Endothelial cell of umbilical vein (primary cell): ENCODE measurements around the gene C1R. TPM values are rescaled to one million over a fixed set of nuclear protein-coding genes. Genes with fewer than 3 reads are reported as not detected.

Experiments
- BruUV-seq: library from RNA; stranded (reverse); fragments of 400-500 nt; replicated peaks from 2 replicates; lab custom pipeline; 2021; lab: Mats Ljungman, UMichigan
- CTCF ChIA-PET: fragments of 300-600, 350-600 bp; sonication (Branson Sonifier 250); formaldehyde crosslinking; loops from one replicate; lab custom pipeline; 2021; ENCODE audit warnings: antibody characterized with exemption, inconsistent platforms; lab: Charles Lee
- POLR2A ChIA-PET: fragments of 300-600, 350-600 bp; sonication (Branson Sonifier 250); formaldehyde crosslinking; loops from one replicate; lab custom pipeline; 2021; ENCODE audit warnings: antibody characterized with exemption, inconsistent platforms; lab: Charles Lee
- DNase-seq: peaks from one replicate; pipeline ENCODE4 v3.0.0-alpha.2; 2011; ENCODE audit warnings: low read depth, low spot score
- FAIRE-seq: peaks from 2 replicates; lab custom pipeline; 2011; peaks lifted over from hg19 to GRCh38; lab: Jason Lieb, UNC
- H2AFZ ChIP-seq: 2 replicates; pipeline ENCODE4 v1.6.0; 2012; ENCODE audit warnings: low read depth, low read length, control low read depth, inconsistent platforms
- H3K27ac ChIP-seq: 2 replicates; pipeline ENCODE4 v1.5.1; 2011; ENCODE audit warnings: low read depth, mild to moderate bottlenecking, control low read depth, low read length, moderate library complexity; ENCODE audit not compliant: insufficient read depth
- H3K27me3 ChIP-seq, 2 experiments: 2 replicates each; pipeline versions ENCODE4 v1.6.0 to v1.6.1; 2011; ENCODE audit warnings: low read length in 2 of 2, mixed read lengths in 1 of 2; ENCODE audit not compliant: control insufficient read depth in 2 of 2, insufficient read depth in 2 of 2
- H3K36me3 ChIP-seq, 2 experiments: 2 replicates in 1 of 2; 3 replicates in 1 of 2; pipeline ENCODE4 v1.5.1; 2011; ENCODE audit warnings: low read length in 2 of 2, mild to moderate bottlenecking in 1 of 2, moderate library complexity in 1 of 2; ENCODE audit not compliant: control insufficient read depth in 2 of 2, insufficient read depth in 2 of 2; ENCODE audit errors: extremely low read depth in 1 of 2
- H3K4me1 ChIP-seq: 3 replicates; pipeline ENCODE4 v1.5.1; 2011; ENCODE audit warnings: mild to moderate bottlenecking, low read length; ENCODE audit not compliant: control insufficient read depth, insufficient read depth; ENCODE audit errors: extremely low read depth
- H3K4me2 ChIP-seq: 2 replicates; pipeline ENCODE4 v1.6.1; 2011; ENCODE audit warnings: low read length, control low read depth, mixed read lengths; ENCODE audit not compliant: insufficient read depth
- H3K4me3 ChIP-seq, 3 experiments: fragments of 200-600 bp in 1 of 3; sonication (generic), shearing (Covaris generic) in 1 of 3; replicated peaks in 1 of 3; 2 replicates each; pipeline ENCODE4 v1.5.1; 2011 to 2016; ENCODE audit warnings: control low read depth in 3 of 3, low read length in 3 of 3, mild to moderate bottlenecking in 2 of 3, inconsistent platforms in 1 of 3, low read depth in 1 of 3, moderate library complexity in 1 of 3; ENCODE audit not compliant: insufficient read depth in 1 of 3
- H3K79me2 ChIP-seq: 2 replicates; pipeline ENCODE4 v1.6.0; 2012; ENCODE audit warnings: low read length, inconsistent platforms; ENCODE audit not compliant: control insufficient read depth, insufficient read depth
- H3K9ac ChIP-seq: replicated peaks from 2 replicates; pipeline ENCODE3; 2011; ENCODE audit warnings: low read length, control low read depth; ENCODE audit not compliant: insufficient read depth; ENCODE audit errors: extremely low read depth
- H3K9me1 ChIP-seq: replicated peaks from 3 replicates; pipeline ENCODE4 v1.6.0; 2011; ENCODE audit warnings: mild to moderate bottlenecking, low read length; ENCODE audit not compliant: control insufficient read depth, insufficient read depth; ENCODE audit errors: extremely low read depth
- H3K9me3 ChIP-seq: replicated peaks from 2 replicates; pipeline ENCODE4 v1.5.1; 2012; ENCODE audit warnings: low read length, inconsistent platforms; ENCODE audit not compliant: control insufficient read depth, insufficient read depth
- H4K20me1 ChIP-seq: replicated peaks from 2 replicates; pipeline ENCODE3; 2011; ENCODE audit warnings: mild to moderate bottlenecking, low read length; ENCODE audit not compliant: control insufficient read depth, insufficient read depth; ENCODE audit errors: extremely low read depth
- GATA2 ChIP-seq: IDR thresholded peaks from 2 replicates; pipeline ENCODE4 v1.7.0; 2011; ENCODE audit warnings: low read depth, mild to moderate bottlenecking, moderate library complexity, mixed read lengths, low read length; ENCODE audit not compliant: insufficient read length, insufficient read depth
- JUN ChIP-seq: IDR thresholded peaks from 2 replicates; pipeline ENCODE4 v1.6.1; 2011; ENCODE audit warnings: borderline replicate concordance, low read depth; ENCODE audit not compliant: insufficient read length, insufficient read depth
- MYC ChIP-seq: IDR thresholded peaks from one replicate; pipeline ENCODE4 v1.6.1; 2011; ENCODE audit warnings: mild to moderate bottlenecking, low read depth, low read length
- POLR2A ChIP-seq: IDR thresholded peaks from 2 replicates; pipeline ENCODE4 v1.6.1; 2012; ENCODE audit warnings: low read depth, mild to moderate bottlenecking, control low read depth, low read length
- POLR2AphosphoS5 ChIP-seq: IDR thresholded peaks from 2 replicates; pipeline ENCODE4 v1.6.1; 2012; ENCODE audit warnings: low read depth, mild to moderate bottlenecking, control low read depth, low read length, moderate library complexity; ENCODE audit not compliant: insufficient read depth
- dilution Hi-C: fragments of 300-500 bp; cut with MboI; formaldehyde crosslinking; loops from one replicate; pipeline ENCODE4 v1.15.0; 2019; ENCODE audit warnings: low sequenced_read_pairs; ENCODE audit not compliant: extremely low pct_ligation_motif_present
- intact Hi-C: fragments of 100-400 bp; cut with micrococcal nuclease; formaldehyde crosslinking; loops from one replicate; pipeline ENCODE4 v1.10.0; 2022
- polyA plus RNA-seq, 4 experiments: library from polyadenylated mRNA; depleted of rRNA in 3 of 4; stranded (reverse) in 3 of 4; unstranded in 1 of 4; fragments of >200 nt; gene quantifications; 2 replicates each; pipeline versions ENCODE4 v1.2.1 to v1.2.3, GENCODE V29; 2011 to 2012; ENCODE audit warnings: missing spikeins in 1 of 4
- total RNA-seq: library from RNA; stranded (reverse); gene quantifications from 2 replicates; pipeline ENCODE4 v1.2.3, GENCODE V29; 2021
- TF ChIP-seq, protein P1 (sequence below), 2 donors: IDR thresholded peaks; 1 replicate in 1 of 2; 2 replicates in 1 of 2; pipeline ENCODE4 v1.5.1; 2011; ENCODE audit warnings: low read length in 2 of 2, mild to moderate bottlenecking in 2 of 2, moderate library complexity in 2 of 2, control low read depth in 1 of 2, inconsistent platforms in 1 of 2, low read depth in 1 of 2; ENCODE audit not compliant: insufficient read depth in 1 of 2; ENCODE audit errors: extremely low read depth in 1 of 2

C1R gene
- total and polyA plus RNA-seq, 2 donors (not counting 3 experiments of a cell fraction or from before 2014, with no cell fraction given), result 3.6 to 5.8 TPM

DNA sequence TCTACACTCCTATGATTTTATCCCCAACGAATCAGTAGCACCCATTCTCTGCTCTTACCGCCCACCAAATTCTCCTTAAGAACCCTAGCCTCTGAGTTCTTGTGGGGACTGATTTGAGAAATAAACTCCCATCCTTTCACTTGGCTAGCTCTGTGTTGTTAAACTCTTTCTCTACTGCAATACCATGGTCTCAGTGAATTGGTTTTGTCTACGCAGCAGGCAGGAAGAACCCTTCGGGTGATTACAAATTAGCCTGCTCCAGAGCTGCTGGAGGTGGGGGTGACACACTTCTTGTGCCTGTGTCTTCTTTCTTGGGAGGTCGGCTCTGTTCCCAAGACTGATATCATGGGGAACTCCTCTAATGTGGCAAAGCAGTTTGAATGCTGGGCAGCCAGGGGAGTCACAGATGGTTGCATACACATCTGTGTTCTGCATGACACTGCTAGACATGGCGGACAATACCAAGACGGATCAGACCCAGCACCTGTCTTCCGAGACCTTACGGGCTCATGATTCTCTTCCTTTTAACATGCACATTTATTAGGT, 33.3 kb downstream of the C1R start:
- no peak overlapping the region for H3K4me3 ChIP-seq
- no peaks in the 10 kb centered on the region for H3K9me3 ChIP-seq
- H2AFZ ChIP-seq, result no peak overlapping the region
- H3K36me3 ChIP-seq, result no peaks in the 10 kb centered on the region
- no peaks in the 10 kb centered on the region for H4K20me1 ChIP-seq
- intact Hi-C loops, result no loop called here
- BruUV-seq, result no TSS peak
- H3K27me3 ChIP-seq, result peaks cover 25 to 26% of the 10 kb centered on the region in 2 experiments
- no peak overlapping the region for H3K9ac ChIP-seq
- ChIA-PET POLR2A (no interaction called here), CTCF (interaction anchor here (0.6 to 4.3 kb wide), 2 partner anchors 50 to 182 kb away, joined by 3 to 21 read pairs; partner anchors contain the start of gene C1RL)
- H3K79me2 ChIP-seq, result no peaks in the 10 kb centered on the region
- DNase-seq (no peak), FAIRE-seq (no peak)
- no peaks in the 10 kb centered on the region for H3K4me1 ChIP-seq
- H3K9me1 ChIP-seq, result no peaks in the 10 kb centered on the region
- H3K27ac ChIP-seq, result no peak overlapping the region
- TF ChIP-seq GATA2 (no peak), POLR2A (no peak), JUN (no peak), POLR2AphosphoS5 (no peak), MYC (no peak)
- TF ChIP-seq, protein P1, sequence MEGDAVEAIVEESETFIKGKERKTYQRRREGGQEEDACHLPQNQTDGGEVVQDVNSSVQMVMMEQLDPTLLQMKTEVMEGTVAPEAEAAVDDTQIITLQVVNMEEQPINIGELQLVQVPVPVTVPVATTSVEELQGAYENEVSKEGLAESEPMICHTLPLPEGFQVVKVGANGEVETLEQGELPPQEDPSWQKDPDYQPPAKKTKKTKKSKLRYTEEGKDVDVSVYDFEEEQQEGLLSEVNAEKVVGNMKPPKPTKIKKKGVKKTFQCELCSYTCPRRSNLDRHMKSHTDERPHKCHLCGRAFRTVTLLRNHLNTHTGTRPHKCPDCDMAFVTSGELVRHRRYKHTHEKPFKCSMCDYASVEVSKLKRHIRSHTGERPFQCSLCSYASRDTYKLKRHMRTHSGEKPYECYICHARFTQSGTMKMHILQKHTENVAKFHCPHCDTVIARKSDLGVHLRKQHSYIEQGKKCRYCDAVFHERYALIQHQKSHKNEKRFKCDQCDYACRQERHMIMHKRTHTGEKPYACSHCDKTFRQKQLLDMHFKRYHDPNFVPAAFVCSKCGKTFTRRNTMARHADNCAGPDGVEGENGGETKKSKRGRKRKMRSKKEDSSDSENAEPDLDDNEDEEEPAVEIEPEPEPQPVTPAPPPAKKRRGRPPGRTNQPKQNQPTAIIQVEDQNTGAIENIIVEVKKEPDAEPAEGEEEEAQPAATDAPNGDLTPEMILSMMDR (IDR thresholded peaks at IDR 0.05; ENCODE audit: extremely low read depth in 1 of 2, insufficient read depth in 1 of 2, low read depth in 1 of 2, low read length in 2 of 2), result no peak
- dilution Hi-C loops, result no loop called here
- no peak overlapping the region for H3K4me2 ChIP-seq
